CD4-positive, alpha-beta T cell treated with Interleukin-12 subunit alpha and Interleukin-12 subunit beta, for 1 hour (primary cell): ENCODE measurements around the gene CERS5.
A peak's percentile ranks its signal among the peaks of the same experiment; 100 is the strongest.

Experiments used
- DNase-seq: peaks from one replicate; pipeline ENCODE4 v3.0.0-alpha.2; 2020

CERS5 gene

GRCh38 chr12:50123203-50123602, 44.0 kb downstream of the CERS5 start:
- DNase-seq = no peak

- DNase-seq = no peak
These were observed 45.5 kb downstream of the CERS5 start for GRCh38 chr12:50121641-50122040.

- no peak for DNase-seq
These were observed 46.2 kb downstream of the CERS5 start for GRCh38 chr12:50120953-50121352.

GRCh38 chr12:50120521-50120920, 46.6 kb downstream of the CERS5 start:
- no peak for DNase-seq

- no peak for DNase-seq
These were observed 47.8 kb downstream of the CERS5 start for GRCh38 chr12:50119387-50119786.

GRCh38 chr12:50117057-50117622, 50.0 kb downstream of the CERS5 start:
- no peak for DNase-seq

- no peak for DNase-seq
These were observed 54.5 kb downstream of the CERS5 start for GRCh38 chr12:50112456-50113218.

- DNase-seq = peak; percentile 100
These were observed 55.3 kb downstream of the CERS5 start, which contains the start of gene COX14 for GRCh38 chr12:50111693-50112455. TSS of gene COX14 (plus strand) at chr12:50112236. CDS start at chr12:50120044, 7,808 bp downstream.

GRCh38 chr12:50111395-50111692, 55.8 kb downstream of the CERS5 start:
- no peak for DNase-seq

GRCh38 chr12:50110762-50111351, 56.3 kb downstream of the CERS5 start:
- DNase-seq = no peak

- DNase-seq = no peak
These were observed 56.9 kb downstream of the CERS5 start for GRCh38 chr12:50110127-50110761.

GRCh38 chr12:50109319-50109718, 57.9 kb downstream of the CERS5 start:
- DNase-seq = no peak

GRCh38 chr12:50107416-50108268, 59.5 kb downstream of the CERS5 start:
- DNase-seq = no peak

GRCh38 chr12:50106907-50107306, 60.3 kb downstream of the CERS5 start:
- no peak for DNase-seq

GRCh38 chr12:50105913-50106450, 61.2 kb downstream of the CERS5 start:
- DNase-seq = no peak

- no peak for DNase-seq
These were observed 62.5 kb downstream of the CERS5 start for GRCh38 chr12:50104417-50105366.

- no peak for DNase-seq
These were observed 63.3 kb downstream of the CERS5 start, which contains the start of gene GPD1 for GRCh38 chr12:50103767-50104321. TSS of gene GPD1 (plus strand) at chr12:50104008. CDS start at chr12:50104051, 43 bp downstream.

GRCh38 chr12:50103351-50103750, 63.8 kb downstream of the CERS5 start:
- no peak for DNase-seq

- no peak for DNase-seq
These were observed 64.4 kb downstream of the CERS5 start for GRCh38 chr12:50102646-50103309.

- DNase-seq = no peak
These were observed 65.0 kb downstream of the CERS5 start for GRCh38 chr12:50102131-50102531.
